Dendritic cell treated with granulocyte-macrophage colony-stimulating factor and Interleukin-4, amounts not matched to agents 40 ng/mL and 50 ng/mL, for 4 days (primary cell): Measurements from ENCODE around the gene MAP3K5.

Experiments used
- H3K27ac Mint-ChIP-seq: one replicate; pipeline ENCODE4 v1.8.0; 2022; ENCODE audit warnings: mild to moderate bottlenecking, mixed read lengths
- H3K27me3 Mint-ChIP-seq: one replicate; pipeline ENCODE4 v1.8.0; 2022; ENCODE audit warnings: mild to moderate bottlenecking, mixed read lengths
- H3K36me3 Mint-ChIP-seq: one replicate; pipeline ENCODE4 v1.8.0; 2022; ENCODE audit warnings: low read depth, mixed read lengths
- H3K4me1 Mint-ChIP-seq: one replicate; pipeline ENCODE4 v1.8.0; 2022; ENCODE audit warnings: low read depth, mixed read lengths
- H3K4me3 Mint-ChIP-seq: one replicate; pipeline ENCODE4 v1.8.0; 2022; ENCODE audit warnings: mild to moderate bottlenecking, moderate library complexity, mixed read lengths
- H3K9me3 Mint-ChIP-seq: one replicate; pipeline ENCODE4 v1.8.0; 2022; ENCODE audit warnings: mixed read lengths
- intact Hi-C: fragments of 100-400 bp; cut with micrococcal nuclease; formaldehyde crosslinking; loops from one replicate; pipeline ENCODE4 v1.15.0; 2022

The MAP3K5 gene

DNA sequence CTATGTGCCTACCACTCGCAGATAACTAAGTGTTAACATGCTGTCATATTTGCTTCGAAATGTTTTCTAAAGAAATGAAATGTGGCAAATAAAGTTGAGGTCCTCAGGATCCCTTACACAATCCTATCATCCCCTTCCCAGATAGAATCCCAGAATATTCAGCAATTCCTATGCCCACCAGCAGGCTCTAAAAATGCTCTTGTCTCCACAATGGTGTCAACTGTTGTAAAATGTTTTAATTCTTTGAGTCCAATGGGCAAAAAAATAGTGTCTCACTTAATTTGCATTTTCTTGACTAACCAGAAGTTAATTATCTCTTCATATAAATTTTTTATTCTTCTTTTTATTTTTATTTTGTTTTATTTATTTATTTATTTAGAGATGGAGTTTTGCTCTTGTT, 138.2 kb downstream of the MAP3K5 start:
- intact Hi-C loops: no loop called here
- H3K4me3 Mint-ChIP-seq: no peak overlapping the region
- H3K36me3 Mint-ChIP-seq: peaks cover 72% of the 10 kb centered on the region
- H3K4me1 Mint-ChIP-seq: no peaks in the 10 kb centered on the region
- H3K9me3 Mint-ChIP-seq: no peaks in the 10 kb centered on the region
- H3K27ac Mint-ChIP-seq: no peak overlapping the region
- H3K27me3 Mint-ChIP-seq: no peaks in the 10 kb centered on the region

DNA sequence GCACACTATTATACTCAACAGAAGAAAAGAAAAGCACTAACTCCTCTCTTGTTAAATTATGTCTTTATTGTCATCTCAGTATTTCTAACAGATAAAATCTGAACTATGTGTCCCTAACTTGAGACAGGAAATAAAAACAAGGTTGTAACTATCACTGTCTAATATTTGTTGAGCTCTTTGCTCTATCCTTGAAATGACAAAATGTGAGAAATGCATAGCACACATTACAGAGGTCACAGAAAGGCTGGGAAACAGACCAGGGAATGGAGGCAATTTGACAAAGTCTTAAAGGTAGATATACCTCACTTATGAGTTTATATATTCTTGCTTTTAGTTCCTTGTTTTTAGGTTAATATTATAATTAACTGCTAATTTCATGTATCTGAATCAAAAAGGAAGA, 139.6 kb downstream of the MAP3K5 start:
- intact Hi-C loops: no loop called here
- Mint-ChIP-seq H3K9me3 (no peaks in the 10 kb centered on the region), H3K27me3 (no peaks in the 10 kb centered on the region), H3K4me3 (no peak overlapping the region), H3K27ac (no peak overlapping the region), H3K4me1 (no peaks in the 10 kb centered on the region), H3K36me3 (peaks cover 58% of the 10 kb centered on the region)

DNA sequence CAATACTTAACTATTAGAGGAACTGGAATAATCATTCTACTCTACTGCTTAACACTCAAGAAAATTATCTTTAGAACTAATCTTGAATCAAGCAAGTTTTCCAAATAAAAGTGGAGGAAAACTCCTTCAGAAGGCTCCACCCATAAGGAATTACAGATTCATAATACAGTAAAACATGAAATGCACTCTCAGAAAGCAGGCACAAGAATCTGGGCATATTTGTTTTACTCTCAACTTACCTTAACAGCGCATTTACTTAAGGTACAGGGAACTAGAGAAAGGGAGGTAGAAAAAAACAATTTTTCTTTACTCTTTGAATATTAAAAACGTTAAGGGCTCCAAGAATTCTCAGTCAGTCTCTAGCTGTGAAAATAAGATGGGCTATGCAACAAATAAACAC, 140.3 kb downstream of the MAP3K5 start:
- intact Hi-C loops: no loop called here
- no peak overlapping the region for H3K4me3 Mint-ChIP-seq
- no peaks in the 10 kb centered on the region for H3K9me3 Mint-ChIP-seq
- no peaks in the 10 kb centered on the region for H3K4me1 Mint-ChIP-seq
- H3K27ac Mint-ChIP-seq: no peak overlapping the region
- peaks cover 51% of the 10 kb centered on the region for H3K36me3 Mint-ChIP-seq
- no peaks in the 10 kb centered on the region for H3K27me3 Mint-ChIP-seq

DNA sequence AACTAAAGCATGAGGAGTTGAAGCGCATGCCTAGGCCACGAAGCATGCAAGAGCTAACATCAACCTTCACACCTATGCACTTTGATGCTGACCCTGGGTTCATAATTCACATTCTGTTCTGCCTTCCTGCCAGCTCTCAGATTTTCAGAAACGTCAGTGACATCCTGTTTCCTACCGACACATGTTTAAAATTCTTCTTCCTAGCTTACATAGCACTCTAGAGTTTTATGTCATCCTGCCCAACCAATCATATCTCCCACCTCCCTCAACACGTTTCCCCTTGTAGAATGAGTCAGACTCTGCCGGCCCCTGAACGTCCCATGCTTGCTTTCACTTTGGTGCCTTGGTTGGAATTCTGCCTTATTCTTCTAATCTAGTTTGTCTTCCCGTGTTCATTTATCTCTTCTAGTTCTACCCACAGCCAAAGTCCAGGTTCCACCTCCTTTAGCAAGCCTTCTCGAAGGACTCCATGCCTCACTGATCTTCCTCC, 144.9 kb downstream of the MAP3K5 start:
- Mint-ChIP-seq H3K4me3 (no peak overlapping the region), H3K27ac (no peak overlapping the region), H3K36me3 (peaks cover 23% of the 10 kb centered on the region), H3K9me3 (no peaks in the 10 kb centered on the region), H3K4me1 (no peaks in the 10 kb centered on the region), H3K27me3 (no peaks in the 10 kb centered on the region)
- intact Hi-C loops: loop anchor here (10.0 kb wide), 1 partner anchor 277 kb away; the partner anchor contains the start of gene SLC35D3

DNA sequence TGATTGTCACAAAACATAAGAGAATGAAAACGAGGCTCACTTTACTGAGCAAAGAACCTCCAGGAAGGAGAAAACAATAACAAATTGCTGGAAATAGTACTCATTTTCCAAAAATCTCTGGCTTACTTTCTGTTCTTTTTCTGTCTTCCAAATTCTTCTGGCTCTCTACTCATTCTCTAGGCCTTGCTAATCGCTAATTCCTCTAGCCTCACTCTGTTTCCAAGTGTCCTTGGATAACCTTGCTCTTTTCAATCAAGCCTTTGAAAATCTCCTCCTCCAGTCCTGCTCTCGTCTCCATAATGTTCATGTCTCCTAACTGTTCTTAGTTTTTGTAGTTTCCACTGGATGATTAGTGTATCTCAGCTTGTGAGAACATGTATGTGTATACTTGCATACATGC, 145.9 kb downstream of the MAP3K5 start:
- intact Hi-C loops: loop anchor here (10.0 kb wide), 1 partner anchor 278 kb away; the partner anchor contains the start of gene SLC35D3
- Mint-ChIP-seq H3K27me3 (no peaks in the 10 kb centered on the region), H3K4me1 (no peaks in the 10 kb centered on the region), H3K27ac (no peak overlapping the region), H3K4me3 (no peak overlapping the region), H3K36me3 (peaks cover 18% of the 10 kb centered on the region), H3K9me3 (no peaks in the 10 kb centered on the region)

DNA sequence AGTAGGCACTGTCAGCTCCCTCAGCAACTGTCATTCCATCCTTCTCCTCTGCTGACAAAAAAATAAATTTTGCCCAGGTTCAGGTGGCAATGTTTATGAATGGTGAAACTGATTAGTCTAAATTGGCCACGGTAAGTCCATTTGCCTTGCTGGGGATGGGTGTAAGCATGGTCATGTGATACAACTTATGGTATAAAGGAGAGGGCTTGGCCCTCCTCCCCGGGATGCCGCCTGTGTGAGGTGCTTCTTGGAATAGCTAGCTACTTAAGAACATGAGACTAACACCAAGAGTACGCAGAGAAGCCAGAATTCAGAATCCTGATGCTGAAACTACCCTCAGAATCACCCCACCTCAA, 147.7 kb downstream of the MAP3K5 start:
- Mint-ChIP-seq H3K4me1 (no peaks in the 10 kb centered on the region), H3K36me3 (peaks cover 22% of the 10 kb centered on the region), H3K27me3 (no peaks in the 10 kb centered on the region), H3K4me3 (no peak overlapping the region), H3K27ac (no peak overlapping the region), H3K9me3 (no peaks in the 10 kb centered on the region)
- intact Hi-C loops: loop anchor here (1.0 to 10.0 kb wide), 3 partner anchors 62 to 280 kb away; partner anchors contain the start of gene SLC35D3

DNA sequence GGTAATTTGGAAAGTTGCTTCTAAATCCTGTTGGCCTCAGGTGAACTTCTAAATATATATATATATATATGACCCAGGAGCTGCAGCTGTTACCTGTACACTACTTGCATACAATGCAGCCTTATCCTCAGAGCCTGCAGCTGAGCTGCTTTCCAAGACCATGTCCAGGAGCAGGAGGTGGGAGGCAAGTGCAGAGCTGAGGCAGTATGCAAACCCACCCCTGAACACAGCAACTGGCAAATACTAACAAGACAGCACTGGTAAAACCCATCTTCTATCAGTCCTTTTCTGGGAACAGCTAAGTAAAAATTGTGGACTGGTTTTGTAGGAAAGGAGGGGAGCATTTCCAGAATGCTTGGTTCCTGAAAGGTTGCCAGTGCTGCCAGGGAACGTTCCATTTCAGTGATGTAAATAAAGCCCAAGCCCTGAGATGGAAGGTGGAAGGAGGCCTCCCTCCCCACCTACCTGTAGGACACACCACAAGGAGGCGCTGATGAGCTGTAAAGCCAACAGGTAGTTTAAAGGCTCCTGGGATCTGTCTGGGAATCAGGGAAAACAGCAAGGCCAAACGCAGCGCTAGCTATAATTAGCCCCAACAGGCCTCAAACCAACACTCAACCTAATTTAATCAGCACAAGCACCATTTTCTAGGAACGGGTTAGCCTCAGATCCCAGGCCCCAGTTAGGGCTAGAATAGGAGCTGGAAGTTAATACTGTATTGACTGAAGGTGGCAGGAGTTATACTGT, 148.3 kb downstream of the MAP3K5 start:
- Mint-ChIP-seq H3K36me3 (peaks cover 23% of the 10 kb centered on the region), H3K27ac (no peak overlapping the region), H3K27me3 (no peaks in the 10 kb centered on the region), H3K4me1 (no peaks in the 10 kb centered on the region), H3K9me3 (no peaks in the 10 kb centered on the region), H3K4me3 (no peak overlapping the region)
- intact Hi-C loops: loop anchor here (1.0 to 10.0 kb wide), 3 partner anchors 62 to 281 kb away; partner anchors contain the start of gene SLC35D3

DNA sequence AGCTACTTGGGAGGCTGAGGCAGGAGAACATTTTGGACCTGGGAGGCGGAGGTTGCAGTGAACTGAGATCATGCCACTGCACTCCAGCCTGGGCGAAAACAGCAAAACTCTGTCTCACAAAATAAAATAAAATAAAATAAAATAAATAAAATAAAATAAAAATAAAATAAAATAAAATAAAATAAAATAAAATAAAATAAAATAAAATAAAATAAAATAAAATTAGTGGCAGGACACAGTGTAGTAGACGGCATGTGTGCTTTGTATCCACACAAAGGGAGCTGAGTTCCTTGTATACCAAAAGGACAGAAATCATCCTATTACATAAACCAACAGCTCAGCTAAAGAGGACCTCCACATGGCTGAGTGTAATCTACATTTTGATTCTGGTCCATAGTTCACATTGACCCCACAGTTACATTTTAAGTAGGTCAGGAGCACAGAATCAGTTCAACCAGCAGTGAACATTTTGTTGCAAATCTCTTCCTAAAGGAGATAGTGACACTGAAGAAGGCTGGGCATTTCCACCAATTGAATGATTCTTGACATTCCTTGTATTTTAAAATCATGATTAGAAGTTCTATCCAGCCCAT, 150.3 kb downstream of the MAP3K5 start:
- Mint-ChIP-seq H3K27ac (no peak overlapping the region), H3K4me3 (no peak overlapping the region), H3K27me3 (no peaks in the 10 kb centered on the region), H3K9me3 (no peaks in the 10 kb centered on the region), H3K4me1 (no peaks in the 10 kb centered on the region), H3K36me3 (peaks cover 36% of the 10 kb centered on the region)
- intact Hi-C loops: loop anchor here (5.0 to 10.0 kb wide), 2 partner anchors 60 to 283 kb away; partner anchors contain the start of gene SLC35D3

DNA sequence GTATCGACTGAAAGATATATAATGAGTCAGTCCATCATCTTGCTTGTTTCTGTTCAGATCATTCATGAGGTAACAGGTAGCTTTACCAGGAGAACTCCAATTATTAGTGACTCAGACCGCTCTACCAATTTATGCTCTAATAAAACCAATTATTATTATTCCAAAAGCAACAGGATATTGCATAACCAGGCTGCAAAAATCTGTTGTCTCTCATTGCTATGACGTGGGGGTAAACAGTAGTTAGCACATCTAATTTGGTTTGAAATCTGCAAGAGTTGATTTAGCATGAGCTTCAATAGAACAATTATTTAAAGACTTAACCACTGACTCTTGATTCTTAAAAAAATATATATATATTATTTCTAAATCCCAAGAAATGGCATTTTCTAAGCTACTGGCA, 151.1 kb downstream of the MAP3K5 start:
- Mint-ChIP-seq H3K4me1 (no peaks in the 10 kb centered on the region), H3K27me3 (no peaks in the 10 kb centered on the region), H3K36me3 (peaks cover 44% of the 10 kb centered on the region), H3K4me3 (no peak overlapping the region), H3K27ac (no peak overlapping the region), H3K9me3 (no peaks in the 10 kb centered on the region)
- intact Hi-C loops: loop anchor here (5.0 to 10.0 kb wide), 2 partner anchors 59 to 284 kb away; partner anchors contain the start of gene SLC35D3

DNA sequence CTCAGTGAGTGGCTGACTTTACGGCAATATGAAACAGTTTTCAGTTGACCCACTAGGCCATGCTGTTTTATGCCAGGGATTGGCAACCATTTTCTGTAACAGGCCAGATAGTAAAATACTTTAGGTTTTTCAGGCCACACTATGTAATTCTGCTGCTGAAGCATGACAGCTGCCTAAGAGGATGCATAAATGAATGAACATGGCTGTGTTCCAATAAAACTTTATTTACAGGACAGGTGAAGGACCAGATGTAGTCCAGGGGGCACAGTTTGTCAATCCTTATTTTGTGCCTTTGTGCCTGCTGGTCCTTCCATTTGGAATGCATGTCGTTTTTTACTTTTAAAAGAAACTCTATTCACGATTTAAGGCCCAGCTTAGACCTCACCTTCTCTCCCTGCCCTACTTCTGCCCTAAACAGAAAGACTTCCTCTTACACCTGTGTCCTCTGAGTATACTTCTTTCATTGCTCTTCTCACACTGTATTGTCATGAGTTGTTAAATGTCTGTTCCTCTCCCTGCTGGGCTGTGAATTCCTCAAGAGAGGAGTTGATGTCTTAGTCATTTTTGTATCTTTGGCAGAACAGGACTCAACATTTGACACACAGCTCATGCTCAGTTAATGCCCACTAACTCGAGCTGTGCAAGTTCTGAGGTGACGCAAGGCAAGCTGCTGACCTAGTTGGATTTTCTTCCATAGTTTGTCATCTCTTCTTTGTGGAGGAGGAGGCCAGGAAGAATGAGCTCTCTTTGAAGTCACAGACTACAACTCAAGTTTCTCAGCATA, 152.0 kb downstream of the MAP3K5 start:
- Mint-ChIP-seq H3K9me3 (no peaks in the 10 kb centered on the region), H3K36me3 (peaks cover 49% of the 10 kb centered on the region), H3K27me3 (no peaks in the 10 kb centered on the region), H3K4me1 (no peaks in the 10 kb centered on the region), H3K27ac (no peak overlapping the region), H3K4me3 (no peak overlapping the region)
- intact Hi-C loops: loop anchor here (5.0 to 10.0 kb wide), 2 partner anchors 58 to 284 kb away; partner anchors contain the start of gene SLC35D3

DNA sequence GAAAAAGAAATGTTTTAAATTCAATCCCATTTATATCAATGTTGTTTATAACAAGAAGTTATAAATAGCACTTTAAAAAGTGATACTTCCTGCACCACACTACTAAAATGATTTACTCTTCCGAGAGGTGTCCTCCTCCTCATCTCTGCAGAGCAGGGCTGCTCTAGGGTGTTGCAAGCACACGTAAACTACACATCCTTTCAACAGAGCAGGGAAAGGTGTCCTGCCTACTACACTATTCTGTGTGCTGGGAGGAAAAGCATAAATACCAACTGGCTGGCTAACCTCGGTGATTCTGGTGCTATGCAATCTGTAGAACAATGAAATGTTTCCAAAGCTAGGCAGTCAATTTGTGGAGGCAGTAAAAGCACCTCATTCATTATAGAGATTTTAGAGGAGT, 152.6 kb downstream of the MAP3K5 start:
- Mint-ChIP-seq H3K27ac (no peak overlapping the region), H3K36me3 (peaks cover 53% of the 10 kb centered on the region)
- intact Hi-C loops: loop anchor here (5.0 to 10.0 kb wide), 2 partner anchors 57 to 285 kb away; partner anchors contain the start of gene SLC35D3

DNA sequence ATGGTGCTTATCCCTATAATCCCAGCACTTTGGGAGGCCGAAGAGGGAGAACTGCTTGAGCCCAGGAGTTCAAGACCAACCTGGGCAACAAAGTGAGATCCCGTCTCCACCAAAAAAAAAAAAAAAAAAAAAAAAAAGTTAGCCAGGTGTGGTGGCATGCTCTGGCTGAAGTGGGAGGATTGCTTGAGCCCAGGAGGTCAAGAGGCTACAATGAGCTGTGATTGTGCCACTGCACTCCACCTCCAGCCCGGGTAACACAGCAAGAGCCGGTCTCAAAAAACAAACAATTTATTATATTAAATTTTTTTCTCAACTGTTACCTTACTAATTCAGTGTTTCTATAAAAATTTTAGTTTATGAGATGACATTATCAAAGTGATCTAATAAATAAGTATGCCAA, 156.7 kb downstream of the MAP3K5 start:
- Mint-ChIP-seq H3K36me3 (peaks cover 82% of the 10 kb centered on the region), H3K27me3 (no peaks in the 10 kb centered on the region), H3K9me3 (no peaks in the 10 kb centered on the region), H3K27ac (no peak overlapping the region), H3K4me1 (no peaks in the 10 kb centered on the region), H3K4me3 (no peak overlapping the region)
- intact Hi-C loops: no loop called here

More for the DNA sequence above, 152.6 kb downstream of the MAP3K5 start:
- Mint-ChIP-seq H3K9me3 (no peaks in the 10 kb centered on the region), H3K27me3 (no peaks in the 10 kb centered on the region), H3K4me3 (no peak overlapping the region), H3K4me1 (no peaks in the 10 kb centered on the region)

DNA sequence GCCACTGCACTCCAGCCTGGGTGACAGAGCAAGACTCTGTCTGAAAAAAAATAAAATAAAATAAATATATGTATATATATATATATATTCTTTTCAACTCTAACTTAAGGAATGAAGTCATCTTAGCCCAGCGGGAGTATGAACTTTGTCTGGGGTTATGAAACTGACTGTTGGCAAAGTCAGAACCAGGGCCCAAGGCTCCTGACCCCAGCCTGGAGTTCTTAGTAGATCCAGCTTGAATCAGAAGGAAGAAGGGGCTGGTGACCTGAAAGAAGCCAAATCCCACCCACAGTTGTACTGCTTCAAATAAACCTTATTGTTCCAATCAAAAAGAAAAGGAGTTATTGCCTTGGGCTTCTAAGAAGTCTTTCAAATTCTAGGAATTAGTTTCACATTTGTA, 158.9 kb downstream of the MAP3K5 start:
- H3K4me1 Mint-ChIP-seq: no peaks in the 10 kb centered on the region
- H3K36me3 Mint-ChIP-seq: peaks cover 93% of the 10 kb centered on the region

DNA sequence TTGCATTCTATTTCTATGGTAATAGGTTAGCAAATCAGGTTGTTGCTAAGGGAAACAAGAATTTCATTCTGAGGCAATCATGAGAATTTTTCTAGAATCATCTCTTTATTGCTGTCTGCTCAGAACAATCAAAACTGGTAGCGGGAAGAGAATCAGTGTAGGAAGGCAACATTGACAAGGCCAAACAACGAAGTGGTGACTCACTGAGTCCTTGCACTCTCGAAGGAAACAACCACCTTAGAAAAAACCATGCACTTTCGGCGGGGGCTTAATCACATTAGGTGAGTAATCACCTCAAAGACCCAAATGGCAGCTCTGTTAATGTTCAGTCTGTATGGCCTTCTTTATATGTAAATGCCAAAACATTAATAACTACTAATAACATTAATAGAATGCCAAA, 163.3 kb downstream of the MAP3K5 start:
- Mint-ChIP-seq H3K4me1 (no peaks in the 10 kb centered on the region), H3K27ac (no peak overlapping the region), H3K27me3 (no peaks in the 10 kb centered on the region), H3K4me3 (no peak overlapping the region), H3K36me3 (peaks cover 78% of the 10 kb centered on the region), H3K9me3 (no peaks in the 10 kb centered on the region)
- intact Hi-C loops: no loop called here

More for the DNA sequence above, 158.9 kb downstream of the MAP3K5 start:
- intact Hi-C loops: no loop called here
- Mint-ChIP-seq H3K27me3 (no peaks in the 10 kb centered on the region), H3K4me3 (no peak overlapping the region), H3K27ac (no peak overlapping the region), H3K9me3 (no peaks in the 10 kb centered on the region)
